Omental fat pad (tissue), 4 donors: ENCODE data around the gene OARD1. TPM values are rescaled to one million over a fixed set of nuclear protein-coding genes. Genes with fewer than 3 reads are reported as not detected.

ENCODE experiments used
- ATAC-seq: fragments of 150-250 bp; one replicate; pipeline ENCODE4 v1.9.1; 2016; ENCODE audit warnings: mild to moderate bottlenecking, moderate library complexity; ENCODE audit not compliant: low FRiP score
- DNase-seq: peaks from one replicate; pipeline ENCODE4 v3.0.0-alpha.2; 2019; ENCODE audit warnings: low spot score
- CTCF ChIP-seq, 3 donors: fragments of 450-650 bp; IDR thresholded peaks; one replicate each; pipeline ENCODE4 v1.5.1; 2016 to 2017; ENCODE audit warnings: antibody characterized with exemption in 3 of 3, mild to moderate bottlenecking in 3 of 3, moderate library complexity in 2 of 3
- total RNA-seq, 4 donors: library from RNA; depleted of rRNA; stranded (reverse); fragments of >200 nt; gene quantifications; one replicate each; pipeline ENCODE4 v1.1.0, GENCODE V29; 2016

OARD1 gene
- total RNA-seq, 4 donors from 2014 or later = 7.2 to 19.5 (median 12.3) TPM

- DNase-seq = no peak
- no peak for ATAC-seq
- no peak for TF ChIP-seq CTCF (IDR thresholded peaks at IDR 0.05)
Measured at GRCh38 chr6:41042226-41043055, 29.7 kb downstream of the OARD1 start, which contains the start of gene TSPO2. Gene TSPO2 (plus strand): TSS chr6:41042467. CDS start chr6:41042986, 519 bp downstream.

- no peak for ATAC-seq
- no peak for TF ChIP-seq CTCF (IDR thresholded peaks at IDR 0.05)
- DNase-seq = no peak
Measured at GRCh38 chr6:41040940-41041536, 31.1 kb downstream of the OARD1 start.

- DNase-seq (no peak), ATAC-seq (peak; percentile 48)
- no peak for TF ChIP-seq CTCF (IDR thresholded peaks at IDR 0.05)
Measured at GRCh38 chr6:41040101-41040939, 31.8 kb downstream of the OARD1 start.

GRCh38 chr6:41039060-41039998 is 32.8 kb downstream of the OARD1 start, which contains the start of gene UNC5CL:
Gene UNC5CL (minus strand): TSS chr6:41039221. CDS start chr6:41035074, 4,147 bp downstream.
- DNase-seq = no peak
- no peak for ATAC-seq
- TF ChIP-seq CTCF (IDR thresholded peaks at IDR 0.05) = no peak

GRCh38 chr6:41038205-41038604 is 34.0 kb downstream of the OARD1 start:
- no peak for TF ChIP-seq CTCF (IDR thresholded peaks at IDR 0.05)
- no peak for ATAC-seq
- no peak for DNase-seq
